T-helper 1 cell treated with Interleukin-12 subunit alpha and Interleukin-12 subunit beta and Interleukin-4 antibody, amounts not matched to agents 30 μg/mL and 1 μg/mL, for 36 hours (primary cell): Measurements from ENCODE around the gene KIF26B.

Experiments
- H3K27ac Mint-ChIP-seq: one replicate; pipeline ENCODE4 v1.8.0; 2021; ENCODE audit warnings: mild to moderate bottlenecking, mixed read lengths
- H3K27me3 Mint-ChIP-seq: one replicate; pipeline ENCODE4 v1.8.0; 2021; ENCODE audit warnings: low read depth, mixed read lengths
- H3K36me3 Mint-ChIP-seq: one replicate; pipeline ENCODE4 v1.8.0; 2021; ENCODE audit warnings: low read depth, mixed read lengths
- H3K4me1 Mint-ChIP-seq: one replicate; pipeline ENCODE4 v1.8.0; 2021; ENCODE audit warnings: low read depth, mixed read lengths
- H3K4me3 Mint-ChIP-seq: one replicate; pipeline ENCODE4 v1.8.0; 2021; ENCODE audit warnings: mild to moderate bottlenecking, moderate library complexity, mixed read lengths
- H3K9me3 Mint-ChIP-seq: one replicate; pipeline ENCODE4 v1.8.0; 2021; ENCODE audit warnings: mixed read lengths

The KIF26B gene

GRCh38 chr1:245419461-245419978, 264.7 kb downstream of the KIF26B start:
- Mint-ChIP-seq H3K27me3 (no peaks in the 10 kb centered on the region), H3K4me1 (no peaks in the 10 kb centered on the region), H3K36me3 (no peaks in the 10 kb centered on the region), H3K27ac (no peak overlapping the region), H3K9me3 (no peaks in the 10 kb centered on the region), H3K4me3 (no peak overlapping the region)

GRCh38 chr1:245419989-245420388, 265.2 kb downstream of the KIF26B start:
- no peak overlapping the region for H3K4me3 Mint-ChIP-seq
- H3K9me3 Mint-ChIP-seq, result no peaks in the 10 kb centered on the region
- H3K27me3 Mint-ChIP-seq, result no peaks in the 10 kb centered on the region
- H3K4me1 Mint-ChIP-seq, result no peaks in the 10 kb centered on the region
- H3K36me3 Mint-ChIP-seq, result no peaks in the 10 kb centered on the region
- H3K27ac Mint-ChIP-seq, result no peak overlapping the region

GRCh38 chr1:245420926-245421325, 266.1 kb downstream of the KIF26B start:
- Mint-ChIP-seq H3K4me1 (no peaks in the 10 kb centered on the region), H3K36me3 (no peaks in the 10 kb centered on the region), H3K27ac (no peak overlapping the region), H3K9me3 (no peaks in the 10 kb centered on the region), H3K4me3 (no peak overlapping the region), H3K27me3 (no peaks in the 10 kb centered on the region)

- no peaks in the 10 kb centered on the region for H3K27me3 Mint-ChIP-seq
- H3K4me3 Mint-ChIP-seq, result no peak overlapping the region
- H3K4me1 Mint-ChIP-seq, result no peaks in the 10 kb centered on the region
- no peak overlapping the region for H3K27ac Mint-ChIP-seq
- H3K9me3 Mint-ChIP-seq, result no peaks in the 10 kb centered on the region
- no peaks in the 10 kb centered on the region for H3K36me3 Mint-ChIP-seq
Observed at GRCh38 chr1:245428681-245429080, 273.9 kb downstream of the KIF26B start.

- Mint-ChIP-seq H3K4me3 (no peak overlapping the region), H3K4me1 (no peaks in the 10 kb centered on the region), H3K36me3 (no peaks in the 10 kb centered on the region), H3K9me3 (no peaks in the 10 kb centered on the region), H3K27me3 (no peaks in the 10 kb centered on the region), H3K27ac (no peak overlapping the region)
Observed at GRCh38 chr1:245431706-245432105, 276.9 kb downstream of the KIF26B start.

- Mint-ChIP-seq H3K9me3 (no peaks in the 10 kb centered on the region), H3K27me3 (no peaks in the 10 kb centered on the region), H3K36me3 (no peaks in the 10 kb centered on the region), H3K27ac (no peak overlapping the region), H3K4me1 (no peaks in the 10 kb centered on the region), H3K4me3 (no peak overlapping the region)
Observed at GRCh38 chr1:245432228-245432875, 277.6 kb downstream of the KIF26B start.

GRCh38 chr1:245433561-245433960, 278.8 kb downstream of the KIF26B start:
- Mint-ChIP-seq H3K4me3 (no peak overlapping the region), H3K27me3 (no peaks in the 10 kb centered on the region), H3K4me1 (no peaks in the 10 kb centered on the region), H3K27ac (no peak overlapping the region), H3K36me3 (no peaks in the 10 kb centered on the region), H3K9me3 (no peaks in the 10 kb centered on the region)

GRCh38 chr1:245434280-245434679, 279.5 kb downstream of the KIF26B start:
- H3K36me3 Mint-ChIP-seq, result no peaks in the 10 kb centered on the region
- H3K27ac Mint-ChIP-seq, result no peak overlapping the region
- H3K4me1 Mint-ChIP-seq, result no peaks in the 10 kb centered on the region
- no peaks in the 10 kb centered on the region for H3K27me3 Mint-ChIP-seq
- no peak overlapping the region for H3K4me3 Mint-ChIP-seq
- H3K9me3 Mint-ChIP-seq, result no peaks in the 10 kb centered on the region

GRCh38 chr1:245436407-245436806, 281.6 kb downstream of the KIF26B start:
- no peaks in the 10 kb centered on the region for H3K36me3 Mint-ChIP-seq
- H3K27ac Mint-ChIP-seq, result no peak overlapping the region
- no peaks in the 10 kb centered on the region for H3K4me1 Mint-ChIP-seq
- H3K9me3 Mint-ChIP-seq, result no peaks in the 10 kb centered on the region
- peaks cover 2% of the 10 kb centered on the region for H3K27me3 Mint-ChIP-seq
- H3K4me3 Mint-ChIP-seq, result no peak overlapping the region

- no peak overlapping the region for H3K4me3 Mint-ChIP-seq
- H3K27me3 Mint-ChIP-seq, result peaks cover 8% of the 10 kb centered on the region
- H3K36me3 Mint-ChIP-seq, result no peaks in the 10 kb centered on the region
- peaks cover 4% of the 10 kb centered on the region for H3K4me1 Mint-ChIP-seq
- H3K9me3 Mint-ChIP-seq, result no peaks in the 10 kb centered on the region
- no peak overlapping the region for H3K27ac Mint-ChIP-seq
Observed at GRCh38 chr1:245437369-245438062, 282.7 kb downstream of the KIF26B start.

- Mint-ChIP-seq H3K27ac (no peak overlapping the region), H3K27me3 (peaks cover 8% of the 10 kb centered on the region), H3K4me3 (no peak overlapping the region)
Observed at GRCh38 chr1:245440922-245441321, 286.1 kb downstream of the KIF26B start.

GRCh38 chr1:245441689-245442088, 286.9 kb downstream of the KIF26B start:
- no peak overlapping the region for H3K27ac Mint-ChIP-seq
- H3K4me1 Mint-ChIP-seq, result peaks cover 4% of the 10 kb centered on the region
- no peak overlapping the region for H3K4me3 Mint-ChIP-seq
- H3K9me3 Mint-ChIP-seq, result no peaks in the 10 kb centered on the region
- peaks cover 8% of the 10 kb centered on the region for H3K27me3 Mint-ChIP-seq
- no peaks in the 10 kb centered on the region for H3K36me3 Mint-ChIP-seq

More at GRCh38 chr1:245440922-245441321, 286.1 kb downstream of the KIF26B start:
- Mint-ChIP-seq H3K9me3 (no peaks in the 10 kb centered on the region), H3K36me3 (no peaks in the 10 kb centered on the region), H3K4me1 (peaks cover 4% of the 10 kb centered on the region)

GRCh38 chr1:245444147-245444828, 289.5 kb downstream of the KIF26B start:
- Mint-ChIP-seq H3K4me3 (no peak overlapping the region), H3K27ac (no peak overlapping the region), H3K9me3 (no peaks in the 10 kb centered on the region), H3K4me1 (peaks cover 4% of the 10 kb centered on the region), H3K36me3 (no peaks in the 10 kb centered on the region), H3K27me3 (peaks cover 8% of the 10 kb centered on the region)

- Mint-ChIP-seq H3K36me3 (no peaks in the 10 kb centered on the region), H3K9me3 (no peaks in the 10 kb centered on the region), H3K27me3 (peaks cover 8% of the 10 kb centered on the region), H3K27ac (no peak overlapping the region), H3K4me3 (no peak overlapping the region), H3K4me1 (peaks cover 4% of the 10 kb centered on the region)
Observed at GRCh38 chr1:245444945-245445344, 290.2 kb downstream of the KIF26B start.

GRCh38 chr1:245448531-245448930, 293.7 kb downstream of the KIF26B start:
- H3K4me1 Mint-ChIP-seq, result no peaks in the 10 kb centered on the region
- no peak overlapping the region for H3K4me3 Mint-ChIP-seq
- H3K27ac Mint-ChIP-seq, result no peak overlapping the region
- H3K36me3 Mint-ChIP-seq, result no peaks in the 10 kb centered on the region
- no peaks in the 10 kb centered on the region for H3K9me3 Mint-ChIP-seq
- H3K27me3 Mint-ChIP-seq, result no peaks in the 10 kb centered on the region
